Sigmoid colon (tissue), 7 donors: ENCODE results near the gene FRMPD4. TPM values are rescaled to one million over a fixed set of nuclear protein-coding genes. Genes with fewer than 3 reads are reported as not detected.

Experiments used
- DNase-seq: peaks from one replicate; pipeline ENCODE4 v3.0.0-alpha.2; 2019
- H3K27ac ChIP-seq, 4 donors: fragments of 200-600 bp; sonication (generic); one replicate each; pipeline ENCODE4 v1.5.1; 2016 to 2019; ENCODE audit warnings: mild to moderate bottlenecking in 1 of 4
- H3K27me3 ChIP-seq, 3 donors: fragments of 200-600 bp; sonication (generic); one replicate each; pipeline ENCODE4 v1.5.1; 2019; ENCODE audit warnings: mild to moderate bottlenecking in 1 of 3
- H3K36me3 ChIP-seq, 4 donors: fragments of 200-600 bp; sonication (generic); one replicate each; pipeline ENCODE4 v1.5.1; 2016 to 2019
- H3K4me1 ChIP-seq, 4 donors: fragments of 200-600 bp; sonication (generic); one replicate each; pipeline ENCODE4 v1.5.1; 2017 to 2019
- H3K4me3 ChIP-seq, 4 donors: fragments of 200-600 bp; sonication (generic); one replicate each; pipeline ENCODE4 v1.5.1; 2017 to 2019; ENCODE audit warnings: mild to moderate bottlenecking in 2 of 4, moderate library complexity in 1 of 4
- H3K9me3 ChIP-seq, 4 donors: fragments of 200-600 bp in 3 of 4; sonication (generic) in 3 of 4; one replicate each; pipeline versions ENCODE4 v1.5.1 to v1.6.1; 2013 to 2019
- CTCF ChIP-seq, 4 experiments: fragments of 450-650 bp in 3 of 4; fragments of 200-600 bp in 1 of 4; IDR thresholded peaks; one replicate each; pipeline ENCODE4 v1.5.1; 2016 to 2019; ENCODE audit warnings: antibody characterized with exemption in 4 of 4, mild to moderate bottlenecking in 3 of 4, moderate library complexity in 2 of 4
- EP300 ChIP-seq, 4 donors: sonication (generic); formaldehyde crosslinking; IDR thresholded peaks; one replicate each; pipeline ENCODE4 v1.6.1; 2017; ENCODE audit warnings: antibody characterized with exemption in 4 of 4
- POLR2A ChIP-seq, 2 donors: fragments of 450-650 bp; IDR thresholded peaks; one replicate each; pipeline ENCODE4 v1.6.1; 2016; ENCODE audit warnings: antibody characterized with exemption in 2 of 2, mild to moderate bottlenecking in 2 of 2, moderate library complexity in 2 of 2
- POLR2AphosphoS5 ChIP-seq, 4 donors: sonication (generic); formaldehyde crosslinking; IDR thresholded peaks; one replicate each; pipeline ENCODE4 v1.6.1; 2017; ENCODE audit warnings: antibody characterized with exemption in 4 of 4
- WGBS, 2 donors: extraction: QIAGEN DNeasy Blood & Tissue Kit; methylation state at CpG; one replicate each; pipeline ENCODE4 v1.1.7; 2013; 5-methylcytosine and 5-hydroxymethylcytosine counted together
- intact Hi-C: fragments of 100-400 bp; cut with DNase I; formaldehyde crosslinking; loops from one replicate; pipeline ENCODE4 v1.15.1; 2023
- polyA plus RNA-seq, 3 donors: library from polyadenylated mRNA; stranded (reverse); fragments of 200-250 nt; gene quantifications; one replicate each; pipeline ENCODE4 v1.2.3, GENCODE V29; 2013
- total RNA-seq, 4 donors: library from RNA; depleted of rRNA; stranded (reverse); fragments of >200 nt; gene quantifications; one replicate each; pipeline ENCODE4 v1.1.0, GENCODE V29; 2016
- donor health status: healthy with polysubstance abuse.
- donor health status: Bipolar disorder and iron deficiency.
- donor health status: healthy.

FRMPD4 gene
- total and polyA plus RNA-seq, 7 donors, result 0.22 to 5.8 (median 2.9) TPM; not detected in 2

- Histone ChIP-seq H3K27ac (no peak overlapping the region), H3K9me3 (no peaks in the 10 kb centered on the region), H3K36me3 (no peaks in the 10 kb centered on the region), H3K4me3 (no peak overlapping the region), H3K27me3 (no peaks in the 10 kb centered on the region), H3K4me1 (no peaks in the 10 kb centered on the region)
- TF ChIP-seq POLR2AphosphoS5 (IDR thresholded peaks at IDR 0.05) (no peak), POLR2A (IDR thresholded peaks at IDR 0.05) (no peak), EP300 (IDR thresholded peaks at IDR 0.05) (no peak), CTCF (IDR thresholded peaks at IDR 0.05) (no peak)
- intact Hi-C loops, result no loop called here
- WGBS, 2 donors, result 87 to 97% methylated on average over 1 of the region's 1 CpG
- no peak for DNase-seq
Observed at GRCh38 chrX:12249997-12250396, 111.7 kb downstream of the FRMPD4 start.

GRCh38 chrX:12263211-12263610 is 124.9 kb downstream of the FRMPD4 start:
- TF ChIP-seq POLR2A (IDR thresholded peaks at IDR 0.05) (no peak), CTCF (IDR thresholded peaks at IDR 0.05) (no peak), EP300 (IDR thresholded peaks at IDR 0.05) (no peak), POLR2AphosphoS5 (IDR thresholded peaks at IDR 0.05) (no peak)
- H3K27me3 ChIP-seq, result no peaks in the 10 kb centered on the region
- intact Hi-C loops, result no loop called here
- H3K4me3 ChIP-seq, result no peak overlapping the region
- WGBS, 2 donors, result 90 to 91% methylated on average over 1 of the region's 1 CpG
- no peaks in the 10 kb centered on the region for H3K36me3 ChIP-seq
- no peak overlapping the region for H3K27ac ChIP-seq
- no peak for DNase-seq
- no peaks in the 10 kb centered on the region for H3K9me3 ChIP-seq
- no peaks in the 10 kb centered on the region for H3K4me1 ChIP-seq

DNA sequence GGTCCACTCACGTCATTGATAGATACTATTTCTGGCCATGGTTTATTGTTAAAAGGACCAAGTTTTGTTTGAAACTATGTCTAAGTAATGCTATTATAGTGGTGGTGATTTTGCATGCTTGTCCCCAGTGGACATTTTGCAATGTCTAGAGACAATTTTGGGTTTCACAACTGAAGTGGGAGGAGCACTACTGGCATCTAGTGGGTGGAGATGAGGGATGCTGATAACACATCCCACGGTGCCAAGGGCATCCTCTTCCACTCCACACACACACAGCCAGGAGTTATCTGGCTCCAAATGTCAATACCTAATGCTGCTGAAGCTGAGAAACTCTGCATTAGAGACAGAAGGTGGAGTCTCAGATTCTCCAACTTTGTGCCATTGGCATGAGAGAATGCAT is 131.2 kb downstream of the FRMPD4 start:
- Histone ChIP-seq H3K9me3 (no peaks in the 10 kb centered on the region), H3K36me3 (no peaks in the 10 kb centered on the region), H3K27ac (no peak overlapping the region), H3K4me1 (no peaks in the 10 kb centered on the region), H3K4me3 (no peak overlapping the region), H3K27me3 (no peaks in the 10 kb centered on the region)
- 49 to 56% methylated on average over 2 of the region's 2 CpGs for WGBS, 2 donors
- no peak for DNase-seq
- TF ChIP-seq POLR2AphosphoS5 (IDR thresholded peaks at IDR 0.05), result no peak
- intact Hi-C loops, result no loop called here

DNA sequence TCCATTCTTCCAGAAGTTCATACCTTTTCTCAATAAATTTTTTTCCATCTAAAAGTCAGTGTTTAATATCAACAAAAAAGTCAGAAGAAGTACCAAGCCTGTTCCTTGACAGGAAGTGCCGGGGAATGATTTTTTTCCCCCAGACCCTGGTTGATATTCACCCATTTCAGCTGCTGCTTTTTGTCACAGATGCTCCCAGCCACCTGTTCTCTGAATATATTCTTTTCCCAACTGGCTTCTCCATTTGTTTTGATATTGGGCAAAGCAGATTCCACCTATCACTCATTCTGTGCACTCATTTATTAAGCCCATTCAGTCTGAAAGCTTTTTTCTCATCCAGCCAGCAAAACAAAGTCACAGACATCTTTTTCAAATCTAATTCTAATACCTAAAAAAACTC is 139.9 kb downstream of the FRMPD4 start:
- DNase-seq, result no peak
- intact Hi-C loops, result no loop called here
- Histone ChIP-seq H3K4me1 (no peaks in the 10 kb centered on the region), H3K9me3 (no peaks in the 10 kb centered on the region), H3K36me3 (no peaks in the 10 kb centered on the region), H3K27ac (no peak overlapping the region), H3K27me3 (no peaks in the 10 kb centered on the region), H3K4me3 (no peak overlapping the region)
- 77 to 91% methylated on average over 1 of the region's 1 CpG for WGBS, 2 donors
- no peak for TF ChIP-seq POLR2A (IDR thresholded peaks at IDR 0.05)
- TF ChIP-seq EP300 (IDR thresholded peaks at IDR 0.05), result no peak
- TF ChIP-seq POLR2AphosphoS5 (IDR thresholded peaks at IDR 0.05), result no peak
- no peak for TF ChIP-seq CTCF (IDR thresholded peaks at IDR 0.05)

- Histone ChIP-seq H3K27ac (no peak overlapping the region), H3K27me3 (no peaks in the 10 kb centered on the region), H3K4me3 (no peak overlapping the region), H3K36me3 (no peaks in the 10 kb centered on the region), H3K9me3 (no peaks in the 10 kb centered on the region), H3K4me1 (no peaks in the 10 kb centered on the region)
- no peak for DNase-seq
- TF ChIP-seq EP300 (IDR thresholded peaks at IDR 0.05) (no peak), POLR2AphosphoS5 (IDR thresholded peaks at IDR 0.05) (no peak), CTCF (IDR thresholded peaks at IDR 0.05) (no peak), POLR2A (IDR thresholded peaks at IDR 0.05) (no peak)
- WGBS, 2 donors, result 81 to 84% methylated on average over 2 of the region's 2 CpGs
- intact Hi-C loops, result no loop called here
Observed at GRCh38 chrX:12282991-12283390, 144.7 kb downstream of the FRMPD4 start.
